Epithelial cell of proximal tubule (primary cell): Measurements from ENCODE around the gene ERC2. TPM values are rescaled to one million over a fixed set of nuclear protein-coding genes. Genes with fewer than 3 reads are reported as not detected.

Experiments
- DNase-seq: peaks from one replicate; pipeline ENCODE4 v3.0.0-alpha.2; 2011; ENCODE audit warnings: low read depth
- H3K4me3 ChIP-seq: 2 replicates; pipeline ENCODE4 v1.5.1; 2011; ENCODE audit warnings: low read depth, mild to moderate bottlenecking, low read length
- CTCF ChIP-seq: conservative IDR thresholded peaks from 2 replicates; pipeline ENCODE4 v1.5.1; 2012; ENCODE audit warnings: low read depth, mild to moderate bottlenecking, low read length
- total RNA-seq: library from RNA; depleted of rRNA; stranded (reverse); fragments of >200 nt; gene quantifications from 2 replicates; pipeline ENCODE4 v1.2.3, GENCODE V29; 2015

ERC2 gene
- total RNA-seq, 1 donor from 2014 or later, result 2.7 TPM

DNA sequence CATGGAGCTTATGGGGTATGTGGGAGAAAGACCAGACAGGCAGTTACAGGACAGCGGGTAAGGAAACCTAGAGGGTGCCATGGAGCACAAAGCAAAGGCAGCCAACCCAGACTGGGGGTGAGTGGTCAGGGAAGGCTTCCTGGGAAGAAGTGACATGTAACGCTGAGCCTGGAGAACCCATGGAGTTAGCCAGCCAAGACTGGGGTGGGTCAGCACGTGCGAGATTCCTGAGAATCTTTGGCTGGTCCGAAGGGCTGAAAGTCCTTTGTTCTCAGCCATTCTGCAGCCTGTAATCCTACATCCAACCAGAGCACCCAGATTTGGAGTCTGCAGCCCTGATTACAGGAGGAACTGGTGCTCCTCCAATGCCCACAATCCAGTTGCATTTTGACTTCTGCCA, 861.1 kb downstream of the ERC2 start:
- no peak for TF ChIP-seq CTCF
- DNase-seq, result no peak
- no peak overlapping the region for H3K4me3 ChIP-seq

DNA sequence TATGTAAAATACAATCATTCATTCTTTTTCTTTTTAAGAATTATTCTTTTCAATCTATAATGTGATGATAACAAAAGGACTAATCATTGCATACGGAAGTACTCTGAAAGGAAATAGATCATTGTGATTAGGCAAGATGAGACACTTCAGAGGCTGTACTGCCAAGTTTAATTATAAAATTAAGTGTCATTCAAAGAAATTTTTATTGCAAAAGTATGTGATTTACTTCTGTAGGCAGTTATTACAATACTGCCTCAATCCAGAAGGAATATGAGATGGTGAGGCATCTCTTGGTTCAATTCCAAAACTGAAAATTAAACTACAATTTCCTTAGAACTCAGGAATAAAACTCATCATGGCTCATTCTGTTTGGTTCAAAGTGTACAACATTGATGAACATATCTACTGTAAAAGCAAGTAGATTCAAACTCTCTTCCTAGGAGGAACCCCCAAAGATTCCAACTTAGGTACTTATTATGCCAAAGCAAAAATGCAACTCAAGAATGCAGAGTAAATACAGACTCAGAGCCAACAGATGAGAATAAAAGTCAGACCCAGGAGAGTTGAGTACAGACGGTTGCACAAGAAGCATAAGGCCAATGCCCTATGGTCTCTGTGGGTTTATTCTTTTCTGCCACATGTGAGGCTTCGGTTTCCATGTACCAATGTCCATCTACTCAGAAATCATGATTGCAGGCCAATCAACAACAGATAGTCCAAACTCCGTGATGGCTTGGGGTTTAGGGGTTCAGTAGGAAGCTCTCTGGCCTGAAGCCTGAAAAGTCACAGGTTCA, 862.6 kb downstream of the ERC2 start:
- no peak for TF ChIP-seq CTCF
- no peak overlapping the region for H3K4me3 ChIP-seq
- DNase-seq, result no peak

GRCh38 chr3:55604846-55605245, 863.4 kb downstream of the ERC2 start:
- DNase-seq, result no peak
- TF ChIP-seq CTCF, result no peak
- H3K4me3 ChIP-seq, result no peak overlapping the region

- no peak overlapping the region for H3K4me3 ChIP-seq
- no peak for DNase-seq
- no peak for TF ChIP-seq CTCF
These were observed 863.9 kb downstream of the ERC2 start for GRCh38 chr3:55604402-55604801.

DNA sequence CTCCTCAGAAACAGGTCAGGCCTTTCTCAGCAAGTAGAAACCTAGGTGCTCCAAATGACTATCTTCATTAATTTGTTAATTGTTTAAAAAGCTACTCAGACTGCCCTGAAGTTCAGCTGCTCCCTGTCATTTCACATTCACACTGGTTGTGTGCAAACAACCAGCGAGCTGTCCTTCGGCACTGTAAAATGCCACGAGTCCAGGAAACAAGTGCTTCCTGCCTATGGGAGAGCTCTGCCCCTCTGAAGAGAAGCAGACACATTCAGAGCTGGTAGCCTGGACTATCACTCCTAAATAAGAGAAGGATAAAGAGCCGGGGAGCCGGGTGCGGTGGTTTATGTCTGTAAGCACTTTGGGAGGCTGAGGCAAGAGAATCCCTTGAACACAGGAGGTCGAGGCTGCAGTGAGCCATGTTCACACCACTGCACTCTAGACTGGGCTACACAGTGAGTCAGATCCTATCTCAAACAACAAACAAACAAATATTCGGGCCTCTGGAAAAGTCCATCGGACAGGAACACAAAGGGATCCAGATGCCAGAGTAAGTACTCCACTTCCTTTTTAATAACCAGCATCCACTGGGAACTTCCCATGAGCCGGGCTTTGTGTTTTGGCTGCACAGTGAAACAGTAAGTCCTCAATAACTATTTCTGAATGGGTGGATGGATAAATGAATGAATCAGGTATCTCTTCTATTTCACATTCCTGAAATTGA, 866.7 kb downstream of the ERC2 start:
- TF ChIP-seq CTCF, result no peak
- DNase-seq, result no peak
- no peak overlapping the region for H3K4me3 ChIP-seq

DNA sequence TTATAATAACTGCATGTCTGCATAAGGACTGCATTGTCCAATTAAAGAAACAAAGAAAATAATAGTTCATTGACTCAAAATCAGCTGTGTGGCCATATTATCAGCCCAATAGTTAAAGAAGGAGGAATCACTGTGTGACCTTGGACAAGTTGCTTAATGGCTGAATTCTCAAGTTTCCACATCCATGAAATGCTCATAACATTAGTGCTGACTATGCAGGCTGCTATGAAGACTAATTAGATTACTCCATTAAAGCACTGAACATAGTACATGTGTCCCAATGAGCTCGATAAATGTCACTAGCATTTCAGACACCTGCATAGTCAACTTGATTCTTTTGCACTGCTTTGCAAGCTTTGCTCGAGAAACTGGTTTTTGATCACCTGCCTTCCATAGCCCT, 870.0 kb downstream of the ERC2 start:
- no peak for TF ChIP-seq CTCF
- no peak overlapping the region for H3K4me3 ChIP-seq
- DNase-seq, result no peak

DNA sequence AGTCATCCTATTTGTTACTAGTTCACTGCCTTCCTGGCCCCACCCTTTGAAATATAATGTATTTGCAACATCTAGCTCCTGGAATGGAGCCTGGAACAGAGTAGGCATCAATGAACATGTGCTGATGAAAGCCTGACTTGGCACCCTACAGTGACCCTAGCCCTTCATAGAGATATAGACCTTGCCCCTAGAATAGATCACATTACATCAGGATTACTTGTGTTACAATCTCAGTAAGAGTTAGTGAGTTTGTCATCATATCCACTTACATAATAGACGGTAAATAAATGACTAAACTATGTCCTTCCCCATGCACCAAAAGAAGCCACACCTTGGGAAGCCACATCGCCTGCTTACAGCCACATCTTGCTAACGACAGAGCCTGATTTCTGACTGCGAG, 870.6 kb downstream of the ERC2 start:
- no peak for TF ChIP-seq CTCF
- DNase-seq, result no peak
- no peak overlapping the region for H3K4me3 ChIP-seq
